ENCODE results near the gene RSBN1L.

RSBN1L gene

DNA sequence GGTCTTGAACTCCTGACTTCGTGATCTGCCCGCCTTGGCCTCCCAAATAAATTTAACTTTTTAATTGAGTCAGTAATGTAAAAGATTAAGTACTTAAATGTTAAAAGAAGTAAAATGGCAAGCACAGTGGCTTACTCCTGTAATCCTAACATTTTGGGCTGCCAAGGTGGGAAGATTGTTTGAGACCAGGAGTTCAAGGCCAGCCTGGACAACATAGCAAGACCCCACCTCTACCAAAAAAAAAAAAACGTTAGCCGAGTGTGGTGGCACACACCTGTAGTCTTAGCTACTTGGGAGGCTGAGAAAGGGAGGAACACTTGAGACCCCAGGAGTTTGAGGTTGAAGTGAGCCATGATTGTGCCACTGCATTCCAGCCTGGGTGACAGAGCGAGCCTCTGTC is 128.4 kb downstream of the RSBN1L start:
- DNase-seq (ENCODE audit: low read depth) = no peak
- H3K4me3 ChIP-seq (ENCODE audit: low read depth, low read length) = no peak overlapping the region
- TF ChIP-seq, protein P1, sequence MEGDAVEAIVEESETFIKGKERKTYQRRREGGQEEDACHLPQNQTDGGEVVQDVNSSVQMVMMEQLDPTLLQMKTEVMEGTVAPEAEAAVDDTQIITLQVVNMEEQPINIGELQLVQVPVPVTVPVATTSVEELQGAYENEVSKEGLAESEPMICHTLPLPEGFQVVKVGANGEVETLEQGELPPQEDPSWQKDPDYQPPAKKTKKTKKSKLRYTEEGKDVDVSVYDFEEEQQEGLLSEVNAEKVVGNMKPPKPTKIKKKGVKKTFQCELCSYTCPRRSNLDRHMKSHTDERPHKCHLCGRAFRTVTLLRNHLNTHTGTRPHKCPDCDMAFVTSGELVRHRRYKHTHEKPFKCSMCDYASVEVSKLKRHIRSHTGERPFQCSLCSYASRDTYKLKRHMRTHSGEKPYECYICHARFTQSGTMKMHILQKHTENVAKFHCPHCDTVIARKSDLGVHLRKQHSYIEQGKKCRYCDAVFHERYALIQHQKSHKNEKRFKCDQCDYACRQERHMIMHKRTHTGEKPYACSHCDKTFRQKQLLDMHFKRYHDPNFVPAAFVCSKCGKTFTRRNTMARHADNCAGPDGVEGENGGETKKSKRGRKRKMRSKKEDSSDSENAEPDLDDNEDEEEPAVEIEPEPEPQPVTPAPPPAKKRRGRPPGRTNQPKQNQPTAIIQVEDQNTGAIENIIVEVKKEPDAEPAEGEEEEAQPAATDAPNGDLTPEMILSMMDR (conservative IDR thresholded peaks at IDR 0.05; ENCODE audit: low read depth, low read length) = no peak

DNA sequence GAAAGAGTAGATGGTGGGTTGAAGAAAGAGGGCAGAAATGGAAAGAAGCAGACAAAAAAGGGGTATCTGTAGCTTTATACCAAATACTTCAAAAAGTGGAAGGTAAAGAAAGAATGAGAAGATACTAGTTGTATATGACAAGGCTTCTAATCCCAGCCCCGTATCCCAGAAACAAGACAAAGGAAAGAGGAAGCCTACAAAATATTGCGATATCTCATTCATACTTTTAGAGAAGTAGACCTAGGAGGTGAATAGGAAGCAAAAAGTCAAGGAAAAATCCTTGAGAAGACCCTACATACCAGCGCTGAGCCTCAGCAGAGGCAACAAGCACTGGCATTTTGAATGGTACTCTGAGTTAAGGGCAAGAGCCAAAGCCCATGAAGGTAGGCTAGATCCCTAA is 128.9 kb downstream of the RSBN1L start:
- TF ChIP-seq, protein P1 (conservative IDR thresholded peaks at IDR 0.05; ENCODE audit: low read depth, low read length) = no peak
- DNase-seq (ENCODE audit: low read depth) = no peak
- H3K4me3 ChIP-seq (ENCODE audit: low read depth, low read length) = no peak overlapping the region

DNA sequence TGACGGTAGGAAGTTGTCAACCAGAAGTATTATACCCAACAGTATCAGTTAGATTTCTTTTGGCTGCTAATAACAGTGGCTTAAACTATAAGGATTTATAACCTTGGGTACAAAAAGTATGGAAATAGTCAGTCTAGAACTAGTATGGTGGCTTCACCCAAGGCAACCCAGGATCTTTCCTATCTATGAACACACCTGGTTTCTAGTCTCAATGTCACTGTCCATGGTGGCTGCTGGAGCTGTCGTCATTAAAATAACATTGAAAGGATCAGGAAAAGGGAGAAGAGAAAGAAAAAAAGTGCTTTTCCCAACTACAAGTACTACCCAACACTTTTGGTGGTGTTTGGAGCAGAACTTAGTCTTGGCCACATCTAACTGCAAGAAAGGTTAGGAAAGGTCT is 130.0 kb downstream of the RSBN1L start:
- no peak overlapping the region for H3K4me3 ChIP-seq (ENCODE audit: low read depth, low read length)
- TF ChIP-seq, protein P1 (conservative IDR thresholded peaks at IDR 0.05; ENCODE audit: low read depth, low read length) = no peak
- DNase-seq (ENCODE audit: low read depth) = no peak

DNA sequence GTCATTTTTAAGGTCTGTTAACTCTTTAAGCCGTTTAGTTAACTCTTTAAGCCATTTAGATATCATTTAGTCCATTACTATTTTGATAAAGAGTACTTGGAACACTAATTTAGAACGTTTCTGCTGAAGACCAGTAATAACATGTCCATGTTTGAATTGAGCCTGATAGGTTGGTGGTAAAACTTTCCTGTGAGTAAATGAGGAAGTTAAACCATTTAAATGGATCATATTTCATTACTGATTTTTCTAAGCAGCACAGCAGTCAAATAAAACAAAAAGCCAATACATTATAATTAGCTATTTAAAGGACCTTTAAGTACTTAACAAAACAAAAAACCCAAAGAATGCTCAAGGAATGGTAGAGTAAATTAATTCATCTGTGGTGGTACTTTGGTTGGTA is 131.7 kb downstream of the RSBN1L start:
- TF ChIP-seq, protein P1 (conservative IDR thresholded peaks at IDR 0.05; ENCODE audit: low read depth, low read length) = no peak
- no peak for DNase-seq (ENCODE audit: low read depth)
- no peak overlapping the region for H3K4me3 ChIP-seq (ENCODE audit: low read depth, low read length)

DNA sequence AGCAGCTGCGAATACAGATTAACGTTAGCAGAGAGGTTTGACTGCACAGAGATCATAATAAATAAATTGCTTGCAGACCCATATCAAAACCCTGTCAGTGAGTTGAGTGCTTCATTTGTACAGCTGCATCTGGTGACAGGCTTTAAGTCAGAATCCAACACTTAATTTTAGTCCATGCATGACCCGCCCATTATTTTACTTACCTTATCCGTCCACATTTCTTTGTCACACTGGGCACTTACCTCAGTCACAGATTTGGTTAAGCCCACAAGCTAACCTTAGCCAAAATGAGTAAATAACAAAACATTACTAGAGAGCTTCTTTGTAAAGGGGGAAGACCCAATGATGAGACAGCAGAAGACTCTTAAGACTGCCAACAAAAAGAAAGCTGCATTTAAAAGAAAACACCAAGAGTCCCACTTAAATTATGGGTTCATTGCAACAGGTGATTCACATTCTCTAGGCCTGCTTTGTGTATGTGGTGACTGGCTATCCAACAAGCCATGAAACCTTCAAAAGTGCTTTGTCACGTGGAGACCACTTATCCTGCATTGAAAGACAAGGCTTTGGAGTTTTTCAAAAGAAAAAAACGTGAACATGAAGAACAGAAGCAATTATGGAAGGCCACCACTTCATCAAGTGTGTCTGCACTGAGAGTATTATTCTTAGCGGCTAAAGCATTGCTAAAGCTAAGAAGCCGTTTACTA is 134.5 kb downstream of the RSBN1L start:
- H3K4me3 ChIP-seq (ENCODE audit: low read depth, low read length) = no peak overlapping the region
- TF ChIP-seq, protein P1 (conservative IDR thresholded peaks at IDR 0.05; ENCODE audit: low read depth, low read length) = no peak
- no peak for DNase-seq (ENCODE audit: low read depth)

DNA sequence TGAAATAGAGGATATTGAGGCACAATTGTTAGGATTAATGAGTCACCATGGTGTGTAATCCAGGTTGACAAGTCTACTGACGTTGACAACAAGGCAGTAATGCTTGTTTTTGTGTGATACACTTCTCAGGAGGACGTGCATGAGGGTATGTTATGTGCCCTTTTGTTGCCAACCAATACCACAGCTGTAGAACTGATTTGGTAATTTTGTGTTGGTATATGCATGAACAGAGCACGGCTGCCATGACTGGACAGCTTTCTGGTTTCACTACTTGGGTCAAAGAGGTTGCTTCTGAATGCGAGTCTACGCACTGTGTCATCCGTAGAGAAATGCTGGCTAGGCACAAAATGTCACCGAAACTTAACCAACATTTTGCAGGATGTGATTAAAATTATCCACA is 135.2 kb downstream of the RSBN1L start:
- TF ChIP-seq, protein P1 (conservative IDR thresholded peaks at IDR 0.05; ENCODE audit: low read depth, low read length) = no peak
- H3K4me3 ChIP-seq (ENCODE audit: low read depth, low read length) = no peak overlapping the region
- DNase-seq (ENCODE audit: low read depth) = no peak

DNA sequence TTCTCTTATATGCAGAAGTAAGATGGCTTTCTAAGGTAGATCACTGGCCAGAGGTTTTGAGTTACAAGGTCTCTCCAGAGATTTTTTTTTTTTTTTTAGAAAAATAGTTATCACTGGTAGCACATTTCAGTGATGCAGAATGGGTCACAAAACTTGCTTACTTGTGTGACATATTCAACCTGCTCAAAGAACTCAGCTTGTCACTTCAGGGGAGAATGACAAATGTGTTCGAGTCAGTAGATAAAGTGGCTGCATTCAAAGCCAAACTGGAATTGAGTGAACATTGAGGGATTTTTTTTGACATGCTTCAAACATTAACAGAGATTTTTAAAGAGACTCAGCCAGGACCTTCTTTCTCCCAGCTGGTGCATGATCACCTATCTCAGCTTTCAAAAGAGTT is 135.7 kb downstream of the RSBN1L start:
- TF ChIP-seq, protein P1 (conservative IDR thresholded peaks at IDR 0.05; ENCODE audit: low read depth, low read length) = no peak
- no peak overlapping the region for H3K4me3 ChIP-seq (ENCODE audit: low read depth, low read length)
- no peak for DNase-seq (ENCODE audit: low read depth)
